ENCODE data around the gene TFCP2L1. TPM values are rescaled to one million over a fixed set of nuclear protein-coding genes. Genes with fewer than 3 reads are reported as not detected.
A peak's percentile ranks its signal among the peaks of the same experiment; 100 is the strongest.

Gene TFCP2L1
- total RNA-seq, 2 donors from 2014 or later: 0.19 to 0.33 TPM

DNA sequence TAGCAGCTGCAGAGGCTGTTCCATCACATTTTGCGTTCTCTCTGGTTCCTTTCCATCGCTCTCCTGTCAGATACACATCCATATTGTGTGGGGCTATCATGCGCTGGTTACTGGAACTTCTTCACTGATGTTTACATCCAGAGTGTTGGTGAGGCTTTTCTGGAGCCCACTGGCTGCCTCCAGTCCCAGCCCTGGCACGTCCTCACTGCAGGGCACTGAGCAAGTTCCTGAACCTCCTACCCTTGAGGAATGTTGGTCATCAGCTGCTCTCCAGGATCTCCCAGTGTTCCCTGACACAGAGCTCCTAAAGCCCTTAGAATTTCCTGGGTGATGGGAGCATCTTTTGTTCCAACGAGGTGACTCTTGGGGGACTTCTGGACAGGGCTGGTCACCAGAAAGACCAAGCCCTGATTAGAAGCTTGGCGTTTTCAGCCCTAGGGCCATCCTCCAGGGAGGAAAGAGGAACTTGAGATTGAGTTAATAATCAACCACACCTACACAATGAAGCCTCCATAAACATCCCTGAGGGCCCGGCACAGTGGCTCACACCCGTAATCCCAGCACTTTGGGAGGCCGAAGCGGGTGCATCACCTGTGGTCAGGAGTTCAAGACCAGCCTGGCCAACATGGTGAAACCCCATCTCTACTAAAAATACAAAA is 81.3 kb downstream of the TFCP2L1 start:
- Mint-ChIP-seq H3K4me3 (no peak overlapping the region), H3K27ac (no peak overlapping the region), H3K4me1 (ENCODE audit: low read depth in 2 of 2) (no peaks in the 10 kb centered on the region), H3K36me3 (no peaks in the 10 kb centered on the region), H3K27me3 (no peaks in the 10 kb centered on the region), H3K9me3 (no peaks in the 10 kb centered on the region)
- DNase-seq (ENCODE audit: low spot score): peak; percentile 28
- ATAC-seq: no peak

DNA sequence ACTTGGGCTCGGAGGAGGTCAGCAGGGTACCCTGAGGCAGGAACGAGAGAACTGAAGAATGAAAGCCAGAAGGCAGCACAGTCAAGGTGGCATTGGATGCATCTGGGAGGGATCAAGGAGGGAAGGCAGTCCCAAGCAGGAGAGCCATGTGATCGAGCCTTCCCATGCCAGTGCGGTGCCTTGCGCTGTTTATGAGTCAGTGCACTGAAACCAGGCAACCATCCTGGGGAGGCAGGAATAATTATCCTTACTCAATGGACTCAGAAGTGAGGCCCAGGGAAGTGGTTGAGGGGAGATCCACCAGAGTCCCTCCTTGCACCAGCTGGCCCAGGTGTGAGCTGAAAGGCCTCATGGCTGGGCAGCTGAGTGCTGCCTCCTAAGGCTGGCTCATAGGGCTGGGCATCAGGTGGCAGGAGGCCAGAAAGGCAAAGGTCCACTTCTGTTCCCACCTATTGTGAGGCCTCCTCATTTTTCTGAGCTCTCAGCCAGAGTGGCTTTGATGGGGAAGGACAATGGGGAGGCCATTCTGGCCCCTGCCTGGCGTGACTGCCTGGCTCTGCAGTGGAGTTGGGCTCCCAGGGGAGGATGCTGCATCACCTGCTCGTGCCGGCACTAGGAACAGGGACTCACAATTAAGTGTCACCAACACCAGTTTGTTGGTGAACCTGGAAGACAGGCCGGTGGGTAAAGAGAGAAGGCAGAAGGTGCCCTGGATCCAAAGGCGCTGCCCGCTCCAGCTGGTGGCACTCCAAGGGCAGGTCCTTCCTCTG is 82.3 kb downstream of the TFCP2L1 start:
- no peak for DNase-seq (ENCODE audit: low spot score)
- ATAC-seq: no peak
- H3K36me3 Mint-ChIP-seq: no peaks in the 10 kb centered on the region
- no peaks in the 10 kb centered on the region for H3K27me3 Mint-ChIP-seq
- no peaks in the 10 kb centered on the region for H3K4me1 Mint-ChIP-seq (ENCODE audit: low read depth in 2 of 2)
- no peaks in the 10 kb centered on the region for H3K9me3 Mint-ChIP-seq
- H3K27ac Mint-ChIP-seq: no peak overlapping the region
- H3K4me3 Mint-ChIP-seq: no peak overlapping the region

DNA sequence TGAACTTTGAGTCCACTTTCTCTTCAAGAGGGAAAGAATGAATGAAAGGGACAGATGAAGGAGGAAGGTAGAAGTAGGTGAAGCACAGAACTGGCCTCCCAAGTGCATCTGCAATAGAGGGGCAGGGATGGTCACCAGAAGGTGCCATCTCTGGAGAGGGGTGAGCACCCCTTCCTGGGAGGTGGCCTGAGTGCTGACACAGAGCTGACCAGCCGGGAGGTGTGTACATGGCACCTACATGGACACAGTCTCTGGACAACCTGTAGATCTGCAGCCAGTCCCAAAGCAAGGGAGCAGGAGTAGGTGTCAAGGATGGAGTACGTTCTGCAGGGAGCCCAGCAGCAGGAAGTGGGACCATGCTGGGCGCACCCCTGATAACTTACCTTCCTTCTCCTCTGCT is 83.2 kb downstream of the TFCP2L1 start:
- Mint-ChIP-seq H3K4me3 (no peak overlapping the region), H3K27ac (no peak overlapping the region), H3K36me3 (no peaks in the 10 kb centered on the region), H3K9me3 (no peaks in the 10 kb centered on the region), H3K4me1 (ENCODE audit: low read depth in 2 of 2) (no peaks in the 10 kb centered on the region), H3K27me3 (no peaks in the 10 kb centered on the region)
- DNase-seq (ENCODE audit: low spot score): peak; percentile 6
- ATAC-seq: no peak

DNA sequence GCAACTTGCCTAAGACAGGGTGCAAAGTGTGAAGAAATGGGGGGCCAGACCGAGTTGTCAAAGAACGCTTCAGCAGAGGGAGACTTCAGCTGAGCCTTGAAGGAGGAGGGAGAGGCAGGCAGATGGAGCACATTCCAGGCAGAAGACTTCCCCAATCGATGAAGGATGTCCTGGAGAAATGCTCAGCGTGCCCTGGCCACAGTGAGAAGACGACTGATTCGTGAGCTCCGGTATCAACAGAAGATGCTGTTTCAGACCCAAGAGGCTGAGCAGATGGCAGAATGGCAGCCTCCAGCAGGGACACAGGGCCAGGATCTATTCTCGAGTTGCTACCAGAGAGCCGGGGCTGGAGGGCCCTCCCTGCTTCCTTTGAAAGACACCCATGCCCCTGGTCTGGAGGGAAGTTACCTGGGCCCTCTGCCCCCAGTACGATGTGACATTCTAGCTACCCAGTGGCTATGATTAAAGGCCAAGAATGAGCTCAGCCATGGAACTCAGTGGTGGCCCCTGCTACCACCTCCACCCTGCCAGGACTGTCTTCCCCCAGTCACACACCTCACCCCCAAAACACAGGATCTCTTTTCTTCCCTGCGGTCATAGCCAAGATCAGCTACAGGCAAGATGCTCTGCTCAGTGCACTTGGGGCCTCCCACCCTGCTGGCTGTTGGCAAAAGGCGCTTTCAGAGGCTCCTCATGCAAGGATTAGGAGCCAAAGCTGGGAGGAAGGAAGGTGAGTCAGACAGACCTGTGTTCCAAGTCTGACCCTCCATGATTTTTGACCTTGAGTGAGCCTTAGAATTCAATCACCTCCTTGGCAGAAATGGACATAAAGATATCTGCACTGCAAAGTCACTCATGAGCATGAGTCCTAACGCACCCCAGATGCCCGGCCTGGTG is 84.3 kb downstream of the TFCP2L1 start:
- Mint-ChIP-seq H3K36me3 (no peaks in the 10 kb centered on the region), H3K4me1 (ENCODE audit: low read depth in 2 of 2) (no peaks in the 10 kb centered on the region), H3K4me3 (no peak overlapping the region), H3K9me3 (no peaks in the 10 kb centered on the region), H3K27ac (no peak overlapping the region), H3K27me3 (no peaks in the 10 kb centered on the region)
- DNase-seq (ENCODE audit: low spot score) (no peak), ATAC-seq (no peak)

DNA sequence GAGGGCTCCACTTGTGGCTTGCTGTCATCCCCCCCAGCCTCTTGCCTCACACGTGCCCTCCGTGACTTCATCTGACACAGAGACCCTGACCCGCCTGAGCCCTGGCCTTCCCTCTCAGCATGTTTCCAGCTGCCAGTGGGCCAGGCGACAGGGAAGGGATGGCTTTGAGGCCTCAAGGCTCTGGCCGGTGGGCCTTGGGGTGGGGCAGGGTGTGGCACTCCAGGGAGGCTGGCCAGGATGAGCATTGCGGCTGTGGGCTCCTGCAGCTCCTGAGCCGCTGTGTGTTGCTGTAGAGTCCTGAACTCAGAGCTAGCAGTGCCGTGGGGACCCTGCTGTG is 85.0 kb downstream of the TFCP2L1 start:
- Mint-ChIP-seq H3K27ac (no peak overlapping the region), H3K36me3 (no peaks in the 10 kb centered on the region), H3K4me1 (ENCODE audit: low read depth in 2 of 2) (no peaks in the 10 kb centered on the region), H3K4me3 (no peak overlapping the region), H3K27me3 (no peaks in the 10 kb centered on the region), H3K9me3 (no peaks in the 10 kb centered on the region)
- ATAC-seq (no peak), DNase-seq (ENCODE audit: low spot score) (no peak)

DNA sequence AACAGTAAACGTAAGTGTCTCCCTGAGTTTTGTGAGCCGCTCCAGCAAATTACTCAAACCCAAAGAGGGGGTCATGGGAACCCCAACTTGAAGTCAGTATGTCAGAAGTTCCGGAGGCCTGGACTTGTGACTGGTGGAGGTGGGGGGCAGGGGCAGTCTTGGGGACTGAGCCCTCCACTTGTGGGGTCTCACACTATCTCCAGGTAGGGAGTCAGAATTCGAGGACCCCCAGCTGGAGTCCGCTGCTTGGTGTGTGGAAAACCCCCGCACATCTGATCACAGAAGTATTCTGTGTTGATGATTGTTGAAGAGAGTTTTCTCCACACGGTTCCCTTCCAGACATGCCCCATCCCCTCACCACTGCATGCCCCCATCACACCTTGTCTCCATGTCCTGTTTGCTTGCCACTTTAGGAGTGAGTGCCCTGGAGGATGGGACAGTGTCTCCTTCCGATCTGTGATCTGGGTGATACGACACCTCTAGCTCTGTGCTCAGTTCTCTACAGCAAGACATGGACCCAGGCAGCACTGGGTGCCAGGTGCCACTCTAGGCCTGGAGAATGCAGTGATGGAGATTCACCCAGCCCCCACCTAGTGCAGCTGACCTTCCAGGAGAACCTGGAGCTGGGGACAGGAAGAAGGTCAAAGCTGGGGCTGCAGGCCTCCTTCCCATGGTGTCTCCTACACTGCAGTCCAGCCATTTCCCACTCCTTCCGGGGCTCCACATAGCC is 85.6 kb downstream of the TFCP2L1 start:
- Mint-ChIP-seq H3K9me3 (no peaks in the 10 kb centered on the region), H3K27me3 (no peaks in the 10 kb centered on the region), H3K4me1 (ENCODE audit: low read depth in 2 of 2) (no peaks in the 10 kb centered on the region), H3K27ac (no peak overlapping the region), H3K36me3 (no peaks in the 10 kb centered on the region), H3K4me3 (no peak overlapping the region)
- ATAC-seq: peak in 1 of 2 donors; percentile 16
- DNase-seq (ENCODE audit: low spot score): no peak

DNA sequence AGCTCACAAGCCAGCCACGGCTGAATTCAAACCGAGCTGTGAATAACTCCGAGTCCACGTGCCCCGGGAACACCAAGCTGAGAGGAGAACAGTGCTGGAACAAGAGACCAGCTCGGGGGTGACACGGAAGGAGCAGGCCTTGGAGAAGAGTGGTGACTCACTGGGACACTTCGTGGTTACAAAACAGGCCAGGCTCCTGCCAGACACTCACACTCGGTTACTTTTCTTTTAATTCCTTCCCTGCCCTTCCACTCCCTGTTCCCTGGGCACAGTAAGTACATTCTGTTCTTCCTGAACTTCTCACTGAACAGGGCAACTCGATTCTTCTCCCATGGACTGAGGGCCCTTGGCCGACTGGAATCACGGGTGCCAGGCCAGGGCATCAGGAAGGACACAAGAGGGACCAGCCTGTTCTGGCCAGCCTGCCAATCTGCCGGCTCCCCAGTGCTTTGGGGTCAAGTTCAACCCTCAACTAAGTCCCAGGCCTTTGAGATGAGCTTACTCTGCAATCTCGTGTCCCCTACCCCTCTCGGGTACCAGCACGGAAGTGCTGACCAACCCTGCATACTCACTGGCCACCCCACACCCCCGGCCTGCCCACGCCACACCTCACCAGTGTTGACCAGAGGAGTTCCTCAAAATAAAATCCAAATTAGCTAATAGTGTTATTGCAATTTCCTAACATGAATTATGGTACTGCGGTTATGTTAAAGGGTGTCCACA is 87.5 kb downstream of the TFCP2L1 start:
- Mint-ChIP-seq H3K27ac (no peak overlapping the region), H3K27me3 (no peaks in the 10 kb centered on the region), H3K36me3 (no peaks in the 10 kb centered on the region), H3K4me3 (no peak overlapping the region), H3K4me1 (ENCODE audit: low read depth in 2 of 2) (no peaks in the 10 kb centered on the region), H3K9me3 (no peaks in the 10 kb centered on the region)
- DNase-seq (ENCODE audit: low spot score) (peak; percentile 45), ATAC-seq (no peak)

DNA sequence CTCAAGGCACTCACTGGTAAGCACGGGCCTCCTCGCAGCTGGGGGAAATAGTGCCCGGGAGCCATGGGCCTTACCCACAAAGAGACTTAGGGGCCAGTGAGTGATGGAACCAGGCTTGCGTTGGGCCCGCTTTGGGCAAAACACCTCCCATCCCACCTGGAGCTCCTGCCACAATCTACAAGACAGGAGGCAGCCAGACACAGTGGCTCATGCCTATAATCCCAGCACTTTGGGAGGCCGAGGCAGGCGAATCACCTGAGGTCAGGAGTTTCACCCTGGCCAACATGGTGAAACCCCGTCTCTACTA is 88.2 kb downstream of the TFCP2L1 start:
- Mint-ChIP-seq H3K4me3 (no peak overlapping the region), H3K9me3 (no peaks in the 10 kb centered on the region), H3K36me3 (no peaks in the 10 kb centered on the region), H3K27me3 (no peaks in the 10 kb centered on the region), H3K27ac (no peak overlapping the region), H3K4me1 (ENCODE audit: low read depth in 2 of 2) (no peaks in the 10 kb centered on the region)
- no peak for DNase-seq (ENCODE audit: low spot score)
- ATAC-seq: no peak

DNA sequence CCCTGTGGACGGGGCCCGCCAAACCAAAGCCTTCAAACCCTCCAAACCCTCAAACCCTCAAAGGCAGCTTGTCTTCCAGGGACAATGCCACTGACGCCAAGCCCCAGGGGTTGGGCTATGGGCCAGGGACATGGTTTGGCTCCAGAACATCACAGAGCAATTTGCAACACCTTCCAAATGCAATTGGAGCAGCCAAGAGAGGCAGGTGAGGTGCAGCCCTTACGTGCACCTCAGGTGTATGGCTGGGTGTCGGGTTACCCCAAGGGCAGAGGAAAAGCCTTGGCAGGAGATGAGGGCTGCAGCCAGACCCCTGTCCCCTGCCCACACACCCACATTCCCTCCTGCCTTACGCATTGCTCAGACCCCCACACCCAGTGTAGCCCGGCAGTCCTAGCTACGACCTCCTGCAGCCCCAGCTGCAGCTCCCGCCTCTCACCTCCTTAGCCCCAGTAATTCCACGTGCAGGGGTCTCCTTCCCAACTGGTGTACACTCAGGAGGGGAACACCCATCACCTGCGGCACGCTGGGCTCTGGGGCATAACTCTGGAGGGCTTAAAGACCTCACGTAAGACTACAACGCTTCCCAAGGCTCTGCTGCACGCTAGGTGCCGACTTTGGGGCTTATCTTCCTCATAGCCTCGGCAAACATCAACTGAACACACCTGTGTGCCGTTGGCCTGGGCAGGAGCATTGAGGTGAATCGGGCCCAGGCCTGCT is 88.7 kb downstream of the TFCP2L1 start:
- peak in 1 of 2 donors; percentile 11 for ATAC-seq
- no peak overlapping the region for H3K27ac Mint-ChIP-seq

DNA sequence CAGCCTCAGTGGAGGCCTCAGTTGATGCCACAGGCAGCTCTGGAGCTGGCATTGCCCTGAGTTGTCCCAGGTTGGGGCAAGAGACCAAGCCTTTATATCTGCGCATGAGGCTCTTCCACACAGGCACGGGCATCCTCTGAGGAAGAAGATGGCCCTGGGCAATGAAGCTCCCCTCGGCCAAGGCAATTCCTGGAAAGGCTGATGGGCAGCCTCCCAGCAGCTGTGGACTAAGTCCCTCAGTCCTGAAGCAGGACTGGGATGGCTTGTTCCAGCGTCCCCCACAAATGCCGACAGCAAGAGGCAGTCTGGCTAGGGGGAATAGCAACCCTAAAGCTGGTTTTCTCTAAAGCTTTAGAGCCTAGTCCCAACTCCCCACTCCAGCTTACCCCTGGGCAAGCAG is 90.0 kb downstream of the TFCP2L1 start:
- Mint-ChIP-seq H3K27me3 (no peaks in the 10 kb centered on the region), H3K9me3 (no peaks in the 10 kb centered on the region), H3K27ac (no peak overlapping the region), H3K4me3 (no peak overlapping the region), H3K4me1 (ENCODE audit: low read depth in 2 of 2) (no peaks in the 10 kb centered on the region), H3K36me3 (no peaks in the 10 kb centered on the region)
- DNase-seq (ENCODE audit: low spot score) (no peak), ATAC-seq (no peak)

More for the DNA sequence above, 88.7 kb downstream of the TFCP2L1 start:
- no peak overlapping the region for H3K4me3 Mint-ChIP-seq
- no peaks in the 10 kb centered on the region for H3K9me3 Mint-ChIP-seq
- H3K27me3 Mint-ChIP-seq: no peaks in the 10 kb centered on the region
- no peak for DNase-seq (ENCODE audit: low spot score)
- H3K4me1 Mint-ChIP-seq (ENCODE audit: low read depth in 2 of 2): no peaks in the 10 kb centered on the region
- H3K36me3 Mint-ChIP-seq: no peaks in the 10 kb centered on the region

DNA sequence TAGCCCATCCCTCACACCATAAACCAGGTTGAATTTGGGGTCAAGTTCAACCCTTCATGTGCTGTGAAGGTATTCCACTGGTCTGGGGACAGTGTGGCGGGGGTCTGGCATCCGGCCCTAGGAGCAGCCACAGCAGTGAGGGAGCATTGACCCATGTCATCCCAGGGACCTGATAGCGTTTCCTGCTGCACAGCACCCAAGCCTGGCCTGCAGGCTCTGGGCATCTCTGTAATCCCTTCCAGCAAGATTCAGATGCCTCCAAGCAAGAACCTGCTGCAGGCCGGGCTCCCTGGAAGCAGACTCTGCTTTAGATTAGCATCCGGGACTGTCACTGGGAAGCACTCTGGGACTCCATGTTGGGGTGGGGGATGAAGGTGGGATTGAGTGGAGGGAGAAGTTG is 90.4 kb downstream of the TFCP2L1 start:
- ATAC-seq: no peak
- H3K27ac Mint-ChIP-seq: no peak overlapping the region
- H3K36me3 Mint-ChIP-seq: no peaks in the 10 kb centered on the region
- no peaks in the 10 kb centered on the region for H3K4me1 Mint-ChIP-seq (ENCODE audit: low read depth in 2 of 2)
- H3K9me3 Mint-ChIP-seq: no peaks in the 10 kb centered on the region
- H3K27me3 Mint-ChIP-seq: no peaks in the 10 kb centered on the region
- peak; percentile 49 for DNase-seq (ENCODE audit: low spot score)
- no peak overlapping the region for H3K4me3 Mint-ChIP-seq

DNA sequence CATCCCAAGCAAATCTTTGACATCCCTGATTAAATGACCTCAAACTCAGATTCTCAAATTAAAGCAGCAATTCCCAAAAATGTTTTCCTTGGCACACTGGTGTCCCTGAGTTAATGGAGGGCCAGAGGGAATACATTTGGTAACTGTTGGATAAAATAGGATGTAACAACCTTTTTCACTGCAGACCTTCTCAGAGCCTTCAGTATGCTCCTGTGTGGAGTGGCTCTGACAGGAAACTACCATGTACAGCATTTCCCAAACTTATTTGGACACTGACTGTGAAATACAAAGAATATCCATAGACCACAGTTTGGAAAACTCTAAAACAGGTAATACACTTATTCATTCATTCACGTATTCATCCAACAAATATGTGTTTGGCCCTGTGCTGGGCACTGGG is 91.8 kb downstream of the TFCP2L1 start:
- Mint-ChIP-seq H3K27me3 (peaks cover 0 to 4% of the 10 kb centered on the region in 2 donors), H3K36me3 (no peaks in the 10 kb centered on the region), H3K9me3 (no peaks in the 10 kb centered on the region), H3K4me3 (no peak overlapping the region), H3K27ac (no peak overlapping the region), H3K4me1 (ENCODE audit: low read depth in 2 of 2) (peaks cover 3 to 6% of the 10 kb centered on the region in 2 donors)
- no peak for ATAC-seq
- DNase-seq (ENCODE audit: low spot score): no peak

DNA sequence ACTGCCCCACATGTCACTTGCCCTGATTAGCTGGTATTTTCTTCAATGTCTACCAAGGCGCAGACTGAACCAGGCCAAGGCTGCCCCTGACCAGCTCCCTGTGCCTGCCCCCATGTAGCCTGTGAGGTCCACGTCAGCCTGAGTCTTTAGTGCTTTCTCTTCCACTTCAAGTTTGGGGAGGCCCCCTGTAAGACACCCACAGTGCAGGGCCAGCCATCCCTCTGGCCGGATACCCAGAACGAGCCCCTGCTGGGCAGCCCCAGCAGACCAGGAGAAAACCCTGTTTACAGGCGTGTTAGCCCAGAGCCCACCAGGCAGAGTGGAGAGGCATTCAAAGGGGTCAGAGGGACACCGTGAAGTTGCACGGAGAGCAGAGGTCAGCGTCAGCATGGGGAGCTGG is 92.4 kb downstream of the TFCP2L1 start:
- H3K27ac Mint-ChIP-seq: no peak overlapping the region
- H3K4me3 Mint-ChIP-seq: no peak overlapping the region
- ATAC-seq: peak; percentile 2 to 8
- no peaks in the 10 kb centered on the region for H3K36me3 Mint-ChIP-seq
- no peaks in the 10 kb centered on the region for H3K9me3 Mint-ChIP-seq
- no peak for DNase-seq (ENCODE audit: low spot score)
- peaks cover 0 to 4% of the 10 kb centered on the region in 2 donors for H3K27me3 Mint-ChIP-seq
- H3K4me1 Mint-ChIP-seq (ENCODE audit: low read depth in 2 of 2): peaks cover 3 to 6% of the 10 kb centered on the region in 2 donors
